OCI-LY1 (cell line): ENCODE measurements around the gene GOLGA3.
"Not testable (repeated sequence)": the region's sequence is repeated elsewhere in the genome, so short reads cannot be mapped to it uniquely, and the experiment has no call there.

ENCODE experiments used
- H2AFZ ChIP-seq: fragments of 200-600 bp; sonication (generic), shearing (Covaris generic); 2 replicates; pipeline ENCODE4 v1.6.0; 2014; ENCODE audit warnings: antibody characterized with exemption, mild to moderate bottlenecking, low read length
- H3F3A ChIP-seq: fragments of 200-600 bp; sonication (generic), shearing (Covaris generic); 2 replicates; pipeline ENCODE4 v1.6.0; 2014; ENCODE audit warnings: mild to moderate bottlenecking, antibody characterized with exemption, low read length, moderate library complexity; ENCODE audit not compliant: insufficient read depth
- H3K27ac ChIP-seq: fragments of 200-600 bp; sonication (generic); 2 replicates; pipeline ENCODE4 v1.5.1; 2014; ENCODE audit warnings: low read length, mixed run types, mild to moderate bottlenecking, low read depth; ENCODE audit not compliant: poor library complexity, severe bottlenecking
- H3K27me3 ChIP-seq: fragments of 200-600 bp; sonication (generic); 2 replicates; pipeline ENCODE4 v1.6.0; 2014; ENCODE audit warnings: antibody characterized with exemption, mild to moderate bottlenecking, low read length, moderate library complexity; ENCODE audit not compliant: insufficient read depth
- H3K36me3 ChIP-seq: fragments of 200-600 bp; sonication (generic); 2 replicates; pipeline ENCODE4 v1.6.1; 2014; ENCODE audit warnings: mild to moderate bottlenecking, antibody characterized with exemption, low read length, moderate library complexity, mixed read lengths; ENCODE audit not compliant: insufficient read depth
- H3K4me1 ChIP-seq: fragments of 200-600 bp; sonication (generic); 2 replicates; pipeline ENCODE4 v1.5.1; 2014; ENCODE audit warnings: mild to moderate bottlenecking, low read length, moderate library complexity; ENCODE audit not compliant: insufficient read depth, severe bottlenecking
- H3K4me2 ChIP-seq: fragments of 200-600 bp; sonication (generic), shearing (Covaris generic); 2 replicates; pipeline ENCODE4 v1.6.1; 2014; ENCODE audit warnings: low read length
- H3K4me3 ChIP-seq: fragments of 200-600 bp; sonication (generic); 2 replicates; pipeline ENCODE4 v1.5.1; 2014; ENCODE audit warnings: low read length, low read depth, mild to moderate bottlenecking, mixed read lengths; ENCODE audit not compliant: poor library complexity, severe bottlenecking
- H3K79me2 ChIP-seq: fragments of 200-600 bp; shearing (Covaris generic); 2 replicates; pipeline ENCODE4 v1.6.1; 2016; ENCODE audit warnings: mixed run types, low read length, mixed read lengths; ENCODE audit not compliant: insufficient read depth
- H3K9ac ChIP-seq: fragments of 200-600 bp; sonication (generic), shearing (Covaris generic); 2 replicates; pipeline ENCODE4 v1.6.1; 2014; ENCODE audit warnings: mild to moderate bottlenecking, low read length, mixed read lengths
- H3K9me2 ChIP-seq: fragments of 200-600 bp; sonication (generic), shearing (Covaris generic); 2 replicates; pipeline ENCODE4 v1.6.1; 2014; ENCODE audit warnings: low read depth, mild to moderate bottlenecking, low read length, mixed read lengths
- H3K9me3 ChIP-seq: fragments of 200-600 bp; shearing (Covaris generic); 2 replicates; pipeline ENCODE4 v1.6.1; 2014; ENCODE audit warnings: low read length, mixed read lengths
- H4K20me1 ChIP-seq: fragments of 200-600 bp; sonication (generic), shearing (Covaris generic); 2 replicates; pipeline ENCODE4 v1.6.0; 2016; ENCODE audit warnings: mild to moderate bottlenecking, low read length; ENCODE audit not compliant: insufficient read depth
- EZH2 ChIP-seq: fragments of 200-600 bp; sonication (generic), shearing (Covaris generic); IDR thresholded peaks from 2 replicates; pipeline ENCODE4 v1.8.0; 2017; ENCODE audit warnings: borderline replicate concordance, mixed run types, mild to moderate bottlenecking, antibody characterized with exemption, low read length, moderate library complexity, mixed read lengths
- TF ChIP-seq, protein P1 (sequence below): fragments of 200-600 bp; sonication (generic), shearing (Covaris generic); IDR thresholded peaks from 2 replicates; pipeline ENCODE4 v1.5.1; 2017; ENCODE audit warnings: mild to moderate bottlenecking, antibody characterized with exemption, low read length, moderate library complexity, mixed read lengths

GOLGA3 gene

DNA sequence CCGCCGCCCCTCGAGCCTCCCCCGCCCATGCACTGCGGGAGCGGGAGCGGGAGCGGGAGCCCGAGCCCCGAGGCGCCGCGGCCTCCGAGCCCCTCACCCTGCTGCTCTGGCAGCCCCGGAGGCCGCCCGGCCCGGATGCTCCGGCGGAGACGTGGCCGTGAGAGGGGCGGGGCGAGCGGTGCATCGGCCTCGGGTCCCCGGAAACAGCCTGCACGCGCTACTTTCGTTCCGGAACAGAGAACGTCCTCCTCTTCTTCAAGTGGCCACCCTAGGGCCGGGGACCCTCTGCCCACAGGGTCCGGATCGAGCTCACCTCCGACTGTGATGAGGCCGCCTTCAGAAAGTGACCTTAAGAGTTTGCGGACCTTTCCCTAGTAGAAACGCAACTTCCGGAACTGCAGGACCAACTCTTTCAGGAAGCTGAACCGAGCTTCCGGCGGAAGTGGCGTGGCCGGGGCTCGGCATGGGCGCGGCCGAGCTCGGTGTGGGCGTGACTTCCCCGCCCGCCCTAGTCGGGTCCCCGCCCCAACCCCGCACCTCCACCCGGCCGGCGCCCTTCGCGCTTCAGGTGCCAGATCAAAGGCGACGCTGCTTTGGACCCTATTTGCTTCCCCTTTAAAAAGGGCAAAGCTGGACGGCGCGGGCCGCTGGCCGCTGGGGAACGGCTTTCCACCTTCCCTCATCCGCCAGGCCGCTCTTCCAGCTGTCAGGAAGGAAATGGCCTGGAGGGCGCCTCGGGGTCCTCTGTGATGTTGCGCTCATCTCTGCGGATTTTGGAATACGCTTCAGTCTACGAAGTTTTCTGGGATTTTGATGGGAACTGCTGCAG, at the start of gene GOLGA3:
Gene GOLGA3, minus strand, starts transcription at position 164 of the 829 bp plus-strand sequence. CDS start 6,741 bp downstream, outside the sequence.
- Histone ChIP-seq H3K36me3 (peaks cover 48% of the 10 kb centered on the region), H3K9me3 (no peaks in the 10 kb centered on the region), H3K9me2 (no peaks in the 10 kb centered on the region), H2AFZ (no peak within 1 kb of the TSS), H3K27ac (peak within 1 kb of the TSS; percentile 68), H3K79me2 (peaks cover 17% of the 10 kb centered on the region; the same call in 1 of the 2 replicates), H3K9ac (peak within 1 kb of the TSS; percentile 76), H3K4me3 (peak within 1 kb of the TSS; percentile 85), H3K4me2 (peak within 1 kb of the TSS; percentile 67), H3F3A (no peaks in the 10 kb centered on the region), H4K20me1 (no peaks in the 10 kb centered on the region), H3K4me1 (peaks cover 17% of the 10 kb centered on the region), H3K27me3 (no peaks in the 10 kb centered on the region)
- TF ChIP-seq EZH2, result no peak
- TF ChIP-seq, protein P1, sequence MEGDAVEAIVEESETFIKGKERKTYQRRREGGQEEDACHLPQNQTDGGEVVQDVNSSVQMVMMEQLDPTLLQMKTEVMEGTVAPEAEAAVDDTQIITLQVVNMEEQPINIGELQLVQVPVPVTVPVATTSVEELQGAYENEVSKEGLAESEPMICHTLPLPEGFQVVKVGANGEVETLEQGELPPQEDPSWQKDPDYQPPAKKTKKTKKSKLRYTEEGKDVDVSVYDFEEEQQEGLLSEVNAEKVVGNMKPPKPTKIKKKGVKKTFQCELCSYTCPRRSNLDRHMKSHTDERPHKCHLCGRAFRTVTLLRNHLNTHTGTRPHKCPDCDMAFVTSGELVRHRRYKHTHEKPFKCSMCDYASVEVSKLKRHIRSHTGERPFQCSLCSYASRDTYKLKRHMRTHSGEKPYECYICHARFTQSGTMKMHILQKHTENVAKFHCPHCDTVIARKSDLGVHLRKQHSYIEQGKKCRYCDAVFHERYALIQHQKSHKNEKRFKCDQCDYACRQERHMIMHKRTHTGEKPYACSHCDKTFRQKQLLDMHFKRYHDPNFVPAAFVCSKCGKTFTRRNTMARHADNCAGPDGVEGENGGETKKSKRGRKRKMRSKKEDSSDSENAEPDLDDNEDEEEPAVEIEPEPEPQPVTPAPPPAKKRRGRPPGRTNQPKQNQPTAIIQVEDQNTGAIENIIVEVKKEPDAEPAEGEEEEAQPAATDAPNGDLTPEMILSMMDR, result no peak

DNA sequence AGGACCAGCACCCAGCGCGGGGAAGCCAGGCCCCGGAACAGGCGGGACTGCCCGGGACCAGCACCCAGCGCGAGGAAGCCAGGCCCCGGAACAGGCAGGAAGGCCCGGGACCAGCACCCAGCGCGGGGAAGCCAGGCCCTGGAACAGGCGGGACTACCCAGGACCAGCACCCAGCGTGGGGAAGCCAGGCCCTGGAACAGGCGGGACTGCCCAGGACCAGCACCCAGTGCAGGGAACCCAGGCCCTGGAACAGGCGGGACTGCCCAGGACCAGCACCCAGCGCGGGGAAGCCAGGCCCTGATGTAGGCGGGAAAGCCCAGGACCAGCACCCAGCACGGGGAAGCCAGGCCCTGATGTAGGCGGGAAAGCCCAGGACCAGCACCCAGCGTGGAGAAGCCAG, 46.0 kb upstream of the GOLGA3 start:
- not testable (repeated sequence) for H3K27ac ChIP-seq, H3K4me2 ChIP-seq, H3K4me1 ChIP-seq, H4K20me1 ChIP-seq, H3K9ac ChIP-seq, H3K9me2 ChIP-seq, H3K27me3 ChIP-seq, H3K9me3 ChIP-seq, H3K4me3 ChIP-seq, H3F3A ChIP-seq, H2AFZ ChIP-seq, H3K79me2 ChIP-seq
- H3K36me3 ChIP-seq, result peaks cover 93% of the 10 kb centered on the region

- Histone ChIP-seq H3K27me3 (no peaks in the 10 kb centered on the region), H3K4me3 (no peak overlapping the region), H3F3A (0 out of 2 replicates have a peak, but pooled peaks cover 4% of the 10 kb centered on the region), H3K9me2 (no peaks in the 10 kb centered on the region), H3K9me3 (no peaks in the 10 kb centered on the region), H3K27ac (no peak overlapping the region), H3K4me2 (no peak overlapping the region), H4K20me1 (no peaks in the 10 kb centered on the region), H3K36me3 (peaks cover 93% of the 10 kb centered on the region), H2AFZ (no peak overlapping the region), H3K9ac (no peak overlapping the region), H3K4me1 (no peaks in the 10 kb centered on the region), H3K79me2 (no peaks in the 10 kb centered on the region)
- TF ChIP-seq, protein P1, result no peak
- TF ChIP-seq EZH2, result no peak
Observed at GRCh38 chr12:132874175-132874574, 45.5 kb upstream of the GOLGA3 start.
